GM19328 (cell line): ENCODE data around the gene CRMP1.

Source experiments
- ATAC-seq: cut with Tn5 transposase; IDR thresholded peaks from one replicate; pipeline ENCODE4 v1.9.1; 2021; ENCODE audit warnings: mild to moderate bottlenecking, moderate library complexity; ENCODE audit not compliant: unreplicated experiment

CRMP1 gene

GRCh38 chr4:5890063-5890727 is 2.7 kb downstream of the CRMP1 start:
- no peak for ATAC-seq

DNA sequence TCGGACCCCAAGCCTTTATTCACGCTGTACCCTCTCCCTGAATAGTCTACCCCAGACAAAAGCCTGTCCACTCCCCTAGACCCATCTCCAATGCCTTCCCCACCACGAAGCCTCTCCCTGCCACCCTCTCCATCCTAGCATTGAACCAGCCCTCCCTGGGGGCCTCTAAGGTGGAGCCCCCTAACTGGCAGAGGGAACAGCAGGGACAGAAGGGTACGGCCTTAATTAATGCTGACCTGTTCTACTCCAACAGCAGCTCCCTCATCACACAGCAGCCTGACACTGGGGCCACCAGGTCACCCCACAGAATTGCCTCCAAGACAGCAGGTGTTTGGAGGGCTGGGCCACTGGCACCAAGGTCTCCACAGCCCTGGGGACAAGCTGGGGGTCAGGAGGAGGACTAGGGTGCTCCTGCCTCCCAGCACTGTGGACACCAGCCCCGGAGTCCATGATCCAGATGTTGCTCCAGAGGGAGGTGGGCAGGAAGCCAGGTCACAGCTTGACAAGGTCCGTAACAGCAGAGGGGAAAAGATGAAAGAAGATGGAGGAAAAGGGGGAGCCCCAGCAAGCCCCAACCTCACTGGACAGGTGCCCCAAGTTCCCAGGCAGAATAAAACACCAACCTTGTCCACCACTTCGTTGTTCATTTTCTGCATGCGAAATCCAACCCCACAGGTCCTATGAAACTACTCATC is 3.7 kb downstream of the CRMP1 start:
- no peak for ATAC-seq

GRCh38 chr4:5888222-5889001 is 4.5 kb downstream of the CRMP1 start:
- ATAC-seq = no peak

DNA sequence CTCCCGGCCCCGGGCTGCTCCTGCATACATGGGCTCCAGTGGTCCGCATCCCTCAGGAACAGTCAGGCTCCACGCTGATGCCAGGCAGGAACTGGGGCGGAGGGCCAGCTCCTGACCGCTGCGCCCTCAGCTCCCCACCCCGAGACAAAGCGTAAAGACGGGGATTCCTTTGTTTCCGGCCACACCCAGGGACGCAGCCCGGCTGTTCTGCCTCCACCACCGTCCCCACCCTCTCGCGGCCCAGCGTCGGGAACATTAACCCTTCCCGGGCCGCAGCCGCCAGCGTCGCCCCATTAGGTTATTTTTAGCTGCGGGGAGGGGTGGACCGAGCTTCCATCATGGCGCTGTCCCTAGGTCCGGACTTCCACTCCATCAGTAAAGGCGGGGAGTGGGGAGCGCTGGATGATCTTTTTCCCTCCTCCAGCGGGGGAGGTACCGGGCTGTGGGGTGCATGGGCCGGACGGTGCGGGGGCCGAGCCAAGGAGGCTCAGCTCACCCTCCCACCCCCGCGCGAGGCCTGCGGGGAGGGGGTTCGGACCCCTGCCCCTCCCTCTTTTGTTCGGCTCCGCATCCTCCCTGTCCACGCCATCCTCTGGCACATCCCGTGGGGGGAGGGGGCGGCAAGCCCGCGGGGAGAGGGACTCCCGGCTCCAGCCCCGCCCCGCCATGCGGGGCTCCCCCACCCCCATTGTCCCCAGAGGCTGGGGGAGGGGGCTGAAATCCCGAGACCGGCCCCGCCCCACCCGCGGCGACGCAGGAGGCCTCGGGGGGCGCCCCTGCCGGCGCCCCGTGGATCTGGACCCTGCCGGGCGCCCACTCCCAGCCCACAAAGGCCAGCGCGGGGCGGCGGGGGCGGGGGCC is 5.3 kb downstream of the CRMP1 start:
- ATAC-seq = no peak

GRCh38 chr4:5887011-5887360 is 5.9 kb downstream of the CRMP1 start:
- no peak for ATAC-seq

GRCh38 chr4:5885733-5886132 is 7.2 kb downstream of the CRMP1 start:
- ATAC-seq = no peak

DNA sequence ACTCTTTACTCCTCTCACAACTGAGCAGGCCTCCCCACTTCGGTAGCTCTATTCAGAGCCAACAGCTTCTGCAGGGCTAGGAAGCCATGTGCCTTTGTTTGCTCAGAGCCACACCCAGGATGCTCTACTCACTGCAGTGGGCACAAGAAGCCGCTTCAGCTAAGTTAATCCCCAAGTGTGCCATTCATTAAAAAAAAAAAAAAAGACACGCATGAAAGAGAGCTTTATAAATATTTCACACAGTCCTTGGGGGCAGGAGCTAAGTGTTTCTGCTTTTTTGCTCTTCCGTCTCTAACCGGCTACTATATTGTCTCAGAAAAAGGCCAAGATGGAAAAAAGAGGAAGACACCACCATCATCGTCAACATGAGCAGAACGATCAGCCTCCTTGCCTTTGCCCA is 8.1 kb downstream of the CRMP1 start:
- no peak for ATAC-seq

DNA sequence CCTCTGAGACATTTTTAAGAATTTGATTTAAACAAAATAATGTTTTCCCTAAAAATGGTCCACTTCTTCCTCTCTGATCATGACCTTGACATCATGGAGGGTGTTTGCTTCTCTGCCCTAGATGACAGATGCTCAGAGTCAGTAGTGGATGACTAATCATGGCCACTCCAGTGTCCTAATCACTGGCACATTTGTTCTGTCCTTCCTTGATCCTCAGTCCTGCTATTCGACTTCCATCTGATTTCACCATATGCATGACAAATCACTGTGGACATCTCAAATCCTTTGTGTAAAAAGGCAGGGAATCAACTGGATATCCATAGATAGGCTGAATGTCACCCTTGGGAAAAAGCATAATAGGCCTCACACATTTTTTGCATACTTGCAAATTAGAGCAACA is 9.0 kb downstream of the CRMP1 start:
- no peak for ATAC-seq

DNA sequence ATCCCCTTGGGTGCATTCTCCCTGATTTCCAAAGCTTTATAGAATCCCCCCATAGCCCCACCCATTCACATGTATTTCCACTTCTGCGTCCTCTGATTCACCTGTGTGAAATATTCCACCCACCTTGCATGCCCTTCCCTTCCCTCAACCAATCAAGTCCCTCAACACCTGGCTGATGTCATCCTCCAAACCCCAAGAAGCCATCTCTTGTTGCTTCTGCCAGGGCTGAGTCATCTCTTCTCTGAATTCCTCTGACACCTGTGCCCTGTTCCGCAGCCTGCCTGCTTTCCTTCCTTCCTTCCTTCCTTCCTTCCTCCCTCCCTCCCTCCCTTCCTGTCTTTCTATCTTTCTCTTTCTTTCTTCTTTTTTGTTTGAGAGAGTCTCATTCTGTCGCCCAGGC is 9.9 kb downstream of the CRMP1 start:
- no peak for ATAC-seq

DNA sequence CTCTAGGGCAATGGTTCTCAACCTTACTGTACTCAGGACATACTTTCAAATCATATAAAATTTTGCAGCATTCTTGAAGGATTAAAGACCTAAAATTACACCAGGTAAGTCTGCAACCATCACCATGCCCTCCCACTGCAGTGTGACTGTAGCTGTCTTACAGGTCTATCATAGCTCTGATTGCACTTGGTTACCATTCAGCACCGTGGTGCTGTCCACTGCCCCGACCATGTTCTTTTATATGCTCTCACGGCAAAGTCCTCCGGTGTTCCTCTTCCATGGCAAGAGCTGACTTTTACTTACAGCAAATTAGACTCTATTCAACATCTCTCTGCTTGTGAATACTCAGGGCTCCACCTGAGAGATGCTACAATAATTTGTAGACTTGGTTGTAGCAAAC is 11.5 kb downstream of the CRMP1 start:
- no peak for ATAC-seq

- ATAC-seq = no peak
These were observed 14.5 kb downstream of the CRMP1 start for GRCh38 chr4:5878359-5878758.

DNA sequence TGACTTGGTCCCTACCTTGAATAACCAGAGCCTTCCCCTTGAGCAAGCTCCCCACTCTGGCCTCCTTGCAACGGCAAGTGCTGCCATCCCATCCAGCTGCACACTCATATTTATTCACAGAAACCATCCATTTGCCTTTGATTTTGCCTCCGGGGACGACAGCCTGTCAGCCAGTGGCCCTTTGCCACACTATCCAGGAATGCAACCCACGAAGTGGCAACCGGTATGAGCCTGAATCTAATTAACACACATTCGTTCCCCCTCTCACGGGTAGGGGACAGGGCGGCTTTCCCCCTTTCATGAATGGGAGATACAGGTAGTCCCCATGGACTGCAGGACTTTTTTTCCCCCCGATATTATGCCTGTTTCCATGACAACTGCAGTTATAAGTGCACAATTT is 15.5 kb downstream of the CRMP1 start:
- ATAC-seq = no peak

DNA sequence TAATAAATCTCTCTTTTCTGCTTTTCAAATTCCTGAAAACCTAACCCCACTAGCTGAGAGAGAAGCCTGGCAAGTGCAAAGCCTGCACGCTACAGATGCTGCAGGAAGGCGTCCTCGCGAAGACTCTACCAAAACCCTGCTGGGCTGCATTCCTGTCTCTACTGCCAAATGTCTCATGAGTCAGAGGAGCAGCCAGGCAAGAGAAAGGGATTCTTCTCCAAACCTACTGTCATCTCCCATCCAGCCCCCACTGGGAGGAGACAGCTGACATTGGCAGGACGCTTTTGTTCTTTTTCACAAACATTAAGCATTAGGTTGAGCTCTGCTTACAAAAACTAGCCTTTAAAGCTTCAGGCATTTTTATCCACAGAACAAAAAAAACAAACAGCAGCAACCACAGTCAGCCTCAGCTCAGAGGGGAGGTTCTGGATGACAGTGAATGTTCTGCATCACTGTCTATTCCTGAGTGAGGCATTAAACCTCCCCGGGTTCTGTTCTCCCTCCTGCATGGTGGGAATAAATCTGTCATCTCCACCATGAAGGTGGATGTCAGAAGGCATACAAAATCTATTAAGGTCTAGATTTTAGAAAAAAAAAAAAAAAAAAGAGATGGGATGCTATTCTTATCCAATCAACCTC is 18.0 kb downstream of the CRMP1 start:
- no peak for ATAC-seq

DNA sequence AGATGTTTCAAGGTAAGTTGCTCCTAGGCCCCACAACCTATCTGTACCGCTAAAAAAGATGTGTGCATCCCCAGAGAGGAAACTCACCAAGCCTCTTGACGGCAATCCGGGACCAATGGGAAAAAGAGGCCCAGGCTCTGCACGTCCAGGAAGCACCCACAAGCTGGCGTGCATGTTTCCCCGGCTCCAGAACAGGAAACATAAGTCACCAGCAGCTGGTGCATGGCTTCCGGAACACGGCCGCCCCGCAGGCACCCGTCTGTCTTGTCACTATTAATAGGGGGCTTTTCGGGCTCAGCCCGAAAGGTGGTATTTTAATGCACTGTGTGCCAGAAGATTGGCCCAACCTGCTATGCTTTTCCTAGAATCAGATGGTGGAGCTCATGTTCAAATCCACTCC is 22.2 kb downstream of the CRMP1 start:
- no peak for ATAC-seq

DNA sequence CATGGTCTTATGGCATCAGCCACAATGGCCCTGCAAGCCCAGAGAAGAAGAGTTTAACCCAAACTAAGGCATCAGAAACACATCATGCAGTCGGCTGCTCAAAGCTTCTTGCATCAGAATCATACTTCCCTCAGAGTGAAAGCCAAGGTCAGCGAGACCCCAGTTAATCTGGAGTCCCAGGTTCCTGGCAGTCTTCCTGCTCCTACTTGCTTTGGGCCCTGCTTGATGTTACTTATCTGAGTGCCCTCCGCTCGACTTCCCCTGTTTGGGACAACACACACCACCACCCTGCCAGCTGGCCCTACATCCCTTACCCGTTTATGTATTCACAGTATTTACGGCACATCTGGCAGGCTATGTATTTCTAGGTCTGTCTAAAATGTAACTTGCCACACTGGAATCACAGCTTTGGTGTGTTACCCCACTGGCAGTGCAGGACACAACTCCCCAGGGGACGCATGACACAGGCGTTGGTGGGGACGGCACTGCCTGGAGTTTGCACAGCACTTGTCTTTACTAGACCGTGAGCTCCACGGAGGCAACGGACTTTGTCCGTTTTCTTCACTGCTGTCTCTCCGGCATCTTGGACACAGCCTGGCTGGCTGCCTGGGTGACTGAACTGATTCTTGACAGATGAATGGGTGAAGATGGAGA is 22.8 kb downstream of the CRMP1 start:
- ATAC-seq = no peak

GRCh38 chr4:5867866-5868265 is 25.0 kb downstream of the CRMP1 start:
- no peak for ATAC-seq

DNA sequence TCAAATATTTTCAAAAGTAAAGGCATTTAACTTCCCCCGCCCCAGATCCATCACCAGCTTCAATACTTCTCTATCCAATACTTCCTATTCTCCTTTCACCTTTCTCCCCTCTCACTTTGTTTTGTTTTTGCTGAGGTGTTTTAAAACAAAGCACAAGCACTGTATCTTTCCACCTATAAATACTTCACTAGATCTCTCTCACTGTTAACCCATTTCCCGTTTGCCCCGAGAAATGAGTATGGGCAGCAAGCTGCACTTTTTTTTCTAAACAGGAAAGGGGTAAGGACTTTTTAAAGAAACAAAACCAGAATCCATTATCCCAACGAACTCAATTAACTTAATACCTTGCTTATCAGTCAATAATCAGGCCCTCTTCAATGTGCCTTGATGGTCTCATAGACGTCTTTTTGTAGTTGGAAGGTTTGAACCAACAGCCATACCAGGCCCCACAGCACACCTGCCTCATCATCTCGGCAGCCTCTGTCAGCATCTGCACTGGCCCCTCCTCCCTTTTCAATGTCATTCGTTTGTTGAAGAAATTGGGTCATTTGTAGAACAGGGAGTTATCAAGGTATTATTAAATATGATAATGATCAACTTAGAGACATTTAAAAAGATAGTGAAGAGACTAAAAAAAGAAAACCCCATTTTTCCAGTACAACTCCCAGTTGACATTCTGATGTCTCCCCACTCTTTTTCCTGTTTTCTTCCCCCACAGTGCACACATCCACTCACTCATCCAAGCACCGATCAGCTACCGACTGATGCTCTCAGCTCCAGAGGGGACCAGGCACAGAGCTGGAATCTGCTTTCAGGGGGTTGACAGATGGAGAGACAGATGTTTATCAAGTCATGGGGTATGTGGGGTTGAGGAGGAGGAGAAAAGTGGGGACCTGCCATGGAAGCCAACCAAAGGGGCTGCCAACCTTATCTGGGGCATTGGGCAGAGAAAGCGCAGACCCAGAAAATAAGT is 25.8 kb downstream of the CRMP1 start:
- ATAC-seq = no peak

- no peak for ATAC-seq
These were observed 26.8 kb downstream of the CRMP1 start for GRCh38 chr4:5865896-5866599.
